Suppressor macrophage treated with lipopolysaccharide for 4 hours (primary cell): Measurements from ENCODE around the gene MAN1C1.
"Not testable (repeated sequence)": the region's sequence is repeated elsewhere in the genome, so short reads cannot be mapped to it uniquely, and the experiment has no call there.

Experiments used
- DNase-seq: peaks from one replicate; pipeline ENCODE4 v3.0.0-alpha.2; 2020

Gene MAN1C1

GRCh38 chr1:25723250-25723880 lies 106.8 kb downstream of the MAN1C1 start:
- no peak for DNase-seq

- DNase-seq = no peak
Observed at GRCh38 chr1:25724201-25724600, 107.6 kb downstream of the MAN1C1 start.

GRCh38 chr1:25724966-25725365 lies 108.4 kb downstream of the MAN1C1 start:
- no peak for DNase-seq

GRCh38 chr1:25725482-25725881 lies 108.9 kb downstream of the MAN1C1 start:
- no peak for DNase-seq

GRCh38 chr1:25727088-25727487 lies 110.5 kb downstream of the MAN1C1 start:
- DNase-seq = no peak

- no peak for DNase-seq
Observed at GRCh38 chr1:25727635-25728286, 111.2 kb downstream of the MAN1C1 start.

- no peak for DNase-seq
Observed at GRCh38 chr1:25728301-25728935, 111.8 kb downstream of the MAN1C1 start.

- DNase-seq = no peak
Observed at GRCh38 chr1:25729045-25729444, 112.5 kb downstream of the MAN1C1 start.

- no peak for DNase-seq
Observed at GRCh38 chr1:25729790-25730644, 113.4 kb downstream of the MAN1C1 start.

- DNase-seq = no peak
Observed at GRCh38 chr1:25731148-25731547, 114.6 kb downstream of the MAN1C1 start.

- DNase-seq = no peak
Observed at GRCh38 chr1:25731626-25732370, 115.2 kb downstream of the MAN1C1 start.

GRCh38 chr1:25732821-25733220 lies 116.2 kb downstream of the MAN1C1 start:
- no peak for DNase-seq

GRCh38 chr1:25733271-25733670 lies 116.7 kb downstream of the MAN1C1 start:
- DNase-seq = no peak

- not testable (repeated sequence) for DNase-seq
Observed at GRCh38 chr1:25734991-25735390, 118.4 kb downstream of the MAN1C1 start.

- DNase-seq = no peak
Observed at GRCh38 chr1:25735956-25736529, 119.5 kb downstream of the MAN1C1 start.

GRCh38 chr1:25737130-25737529 lies 120.5 kb downstream of the MAN1C1 start:
- no peak for DNase-seq

GRCh38 chr1:25738499-25738898 lies 121.9 kb downstream of the MAN1C1 start:
- DNase-seq = no peak

GRCh38 chr1:25739341-25739740 lies 122.8 kb downstream of the MAN1C1 start:
- DNase-seq = no peak

GRCh38 chr1:25740071-25740470 lies 123.5 kb downstream of the MAN1C1 start:
- DNase-seq = no peak

GRCh38 chr1:25742316-25742715 lies 125.7 kb downstream of the MAN1C1 start:
- no peak for DNase-seq

GRCh38 chr1:25743164-25744139 lies 126.9 kb downstream of the MAN1C1 start:
- no peak for DNase-seq
